ENCODE results near the gene STPG4. TPM values are rescaled to one million over a fixed set of nuclear protein-coding genes. Genes with fewer than 3 reads are reported as not detected.

Gene STPG4
- total RNA-seq, 1 experiment from 2014 or later = not detected

DNA sequence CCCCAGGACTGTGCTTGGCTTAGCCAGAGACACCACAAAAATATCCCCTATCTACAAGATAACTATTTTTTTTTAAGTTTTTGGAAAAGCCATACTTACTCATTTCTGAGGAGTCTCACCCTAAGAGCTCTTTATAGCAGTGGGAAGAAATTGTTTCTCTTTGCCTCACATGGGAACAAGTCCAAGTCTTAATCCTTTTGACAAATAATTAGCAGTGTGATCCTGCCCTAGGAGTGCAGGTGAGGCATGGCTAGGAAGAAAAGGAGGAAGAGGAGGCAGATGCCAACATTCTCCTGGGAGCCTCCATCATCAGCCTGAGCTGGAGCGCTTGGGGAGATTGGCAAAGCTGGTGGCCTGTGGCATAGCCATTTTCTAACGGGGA lies 115.6 kb downstream of the STPG4 start:
- peaks cover 36% of the 10 kb centered on the region for H3K36me3 Mint-ChIP-seq (ENCODE audit: insufficient read depth, unreplicated experiment)
- no TSS peak for BruUV-seq (replicated peaks)
- ChIA-PET POLR2A (no interaction called here), CTCF (interaction anchor here (0.7 kb wide), 1 partner anchor 292 kb away, joined by 3 read pairs; no protein-coding TSS in a partner anchor)
- peak overlapping the region; percentile 3 for H3K27ac Mint-ChIP-seq (ENCODE audit: low read depth, unreplicated experiment)
- no peaks in the 10 kb centered on the region for H3K27me3 Mint-ChIP-seq (ENCODE audit: insufficient read depth, unreplicated experiment)
- intact Hi-C loops (cut with micrococcal nuclease) = no loop called here
- H3K4me3 Mint-ChIP-seq (ENCODE audit: unreplicated experiment) = no peak overlapping the region
- H3K9me3 Mint-ChIP-seq (ENCODE audit: unreplicated experiment) = no peaks in the 10 kb centered on the region
- peaks cover 41% of the 10 kb centered on the region for H3K4me1 Mint-ChIP-seq (ENCODE audit: insufficient read depth, unreplicated experiment)
- TF ChIP-seq, protein P1, sequence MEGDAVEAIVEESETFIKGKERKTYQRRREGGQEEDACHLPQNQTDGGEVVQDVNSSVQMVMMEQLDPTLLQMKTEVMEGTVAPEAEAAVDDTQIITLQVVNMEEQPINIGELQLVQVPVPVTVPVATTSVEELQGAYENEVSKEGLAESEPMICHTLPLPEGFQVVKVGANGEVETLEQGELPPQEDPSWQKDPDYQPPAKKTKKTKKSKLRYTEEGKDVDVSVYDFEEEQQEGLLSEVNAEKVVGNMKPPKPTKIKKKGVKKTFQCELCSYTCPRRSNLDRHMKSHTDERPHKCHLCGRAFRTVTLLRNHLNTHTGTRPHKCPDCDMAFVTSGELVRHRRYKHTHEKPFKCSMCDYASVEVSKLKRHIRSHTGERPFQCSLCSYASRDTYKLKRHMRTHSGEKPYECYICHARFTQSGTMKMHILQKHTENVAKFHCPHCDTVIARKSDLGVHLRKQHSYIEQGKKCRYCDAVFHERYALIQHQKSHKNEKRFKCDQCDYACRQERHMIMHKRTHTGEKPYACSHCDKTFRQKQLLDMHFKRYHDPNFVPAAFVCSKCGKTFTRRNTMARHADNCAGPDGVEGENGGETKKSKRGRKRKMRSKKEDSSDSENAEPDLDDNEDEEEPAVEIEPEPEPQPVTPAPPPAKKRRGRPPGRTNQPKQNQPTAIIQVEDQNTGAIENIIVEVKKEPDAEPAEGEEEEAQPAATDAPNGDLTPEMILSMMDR (IDR thresholded peaks at IDR 0.05; ENCODE audit: unreplicated experiment) = no peak
- no peak for DNase-seq (ENCODE audit: unreplicated experiment)

DNA sequence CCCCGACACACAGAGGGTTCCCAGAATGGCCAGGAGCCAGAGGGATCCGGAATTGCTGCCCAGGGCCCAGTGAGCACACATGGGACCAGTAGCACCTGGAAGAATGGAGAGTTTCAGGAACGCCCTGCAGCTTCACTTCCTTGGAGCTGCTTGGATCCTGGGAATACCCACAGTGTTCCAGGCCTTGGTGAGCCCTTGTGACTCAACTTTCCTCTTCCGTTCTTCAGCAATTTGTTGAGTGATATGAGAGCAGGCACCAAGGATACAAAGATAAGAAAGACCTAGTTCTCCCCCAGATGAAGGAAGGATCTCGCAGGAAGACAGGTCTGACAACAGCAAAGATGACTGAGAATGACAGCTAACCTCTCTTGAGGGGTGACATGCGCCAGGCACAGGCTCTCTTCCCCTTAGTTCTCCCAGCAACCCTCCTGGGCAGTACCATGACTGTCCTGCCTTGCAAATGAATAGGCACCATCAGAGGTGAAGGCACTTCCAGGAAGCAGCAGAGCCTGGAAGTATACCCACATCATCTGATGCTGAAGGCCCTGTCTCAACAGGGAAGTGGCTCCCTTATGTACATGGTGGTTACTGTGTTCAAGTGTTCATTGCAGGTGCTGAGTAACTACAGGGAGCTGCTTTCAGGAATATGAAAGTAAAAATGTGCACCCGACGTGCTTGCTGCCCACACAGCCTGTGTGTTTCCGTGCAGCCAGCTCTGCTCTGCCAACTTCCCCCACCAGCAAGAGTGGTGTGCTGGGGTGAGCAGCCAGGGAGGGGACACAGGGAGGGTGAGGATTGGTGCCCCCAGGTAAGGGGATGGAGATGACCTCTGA lies 116.2 kb downstream of the STPG4 start:
- POLR2A ChIA-PET = no interaction called here

DNA sequence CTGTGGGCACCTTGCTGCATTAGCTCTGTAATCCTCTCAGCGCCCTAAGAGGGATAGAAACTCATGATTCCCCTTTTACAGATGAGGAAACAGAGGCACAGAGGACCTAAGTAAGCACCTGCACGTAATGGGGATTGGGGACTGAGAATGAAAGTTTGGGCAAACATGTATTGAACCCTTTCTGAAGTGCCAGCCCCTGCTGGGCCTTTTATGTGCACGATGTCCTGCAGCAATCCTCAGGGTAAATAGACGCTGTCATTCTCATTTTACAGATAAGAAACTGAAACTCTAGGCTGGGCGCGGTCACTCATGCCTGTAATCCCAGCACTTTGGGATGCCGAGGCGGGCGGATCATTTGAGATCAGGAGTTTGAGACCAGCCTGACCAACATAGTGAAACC lies 117.4 kb downstream of the STPG4 start:
- intact Hi-C loops (cut with micrococcal nuclease) = no loop called here
- peaks cover 41% of the 10 kb centered on the region for H3K4me1 Mint-ChIP-seq (ENCODE audit: insufficient read depth, unreplicated experiment)
- POLR2A ChIA-PET = no interaction called here
- no peak overlapping the region for H3K4me3 Mint-ChIP-seq (ENCODE audit: unreplicated experiment)
- H3K27ac Mint-ChIP-seq (ENCODE audit: low read depth, unreplicated experiment) = no peak overlapping the region
- CTCF ChIA-PET = interaction anchor here (0.6 kb wide), 1 partner anchor 1528 kb away, joined by 3 read pairs; no protein-coding TSS in a partner anchor
- no peaks in the 10 kb centered on the region for H3K9me3 Mint-ChIP-seq (ENCODE audit: unreplicated experiment)
- BruUV-seq (replicated peaks) = no TSS peak
- no peaks in the 10 kb centered on the region for H3K27me3 Mint-ChIP-seq (ENCODE audit: insufficient read depth, unreplicated experiment)
- TF ChIP-seq, protein P1 (IDR thresholded peaks at IDR 0.05; ENCODE audit: unreplicated experiment) = no peak
- DNase-seq (ENCODE audit: unreplicated experiment) = no peak
- H3K36me3 Mint-ChIP-seq (ENCODE audit: insufficient read depth, unreplicated experiment) = peaks cover 35% of the 10 kb centered on the region

More for the DNA sequence above, 116.2 kb downstream of the STPG4 start:
- H3K36me3 Mint-ChIP-seq (ENCODE audit: insufficient read depth, unreplicated experiment) = peaks cover 36% of the 10 kb centered on the region
- peak overlapping the region; percentile 3 for H3K27ac Mint-ChIP-seq (ENCODE audit: low read depth, unreplicated experiment)
- H3K4me1 Mint-ChIP-seq (ENCODE audit: insufficient read depth, unreplicated experiment) = peaks cover 41% of the 10 kb centered on the region
- no peaks in the 10 kb centered on the region for H3K27me3 Mint-ChIP-seq (ENCODE audit: insufficient read depth, unreplicated experiment)
- no peak overlapping the region for H3K4me3 Mint-ChIP-seq (ENCODE audit: unreplicated experiment)
- H3K9me3 Mint-ChIP-seq (ENCODE audit: unreplicated experiment) = no peaks in the 10 kb centered on the region
- no peak for DNase-seq (ENCODE audit: unreplicated experiment)
- intact Hi-C loops (cut with micrococcal nuclease) = no loop called here
- CTCF ChIA-PET = interaction anchor here (0.7 kb wide), 1 partner anchor 292 kb away, joined by 3 read pairs; no protein-coding TSS in a partner anchor
- BruUV-seq (replicated peaks) = no TSS peak
- TF ChIP-seq, protein P1 (IDR thresholded peaks at IDR 0.05; ENCODE audit: unreplicated experiment) = no peak

Other genes with a start within 250 kb of the STPG4 start
- gene MCFD2, start 239.5 kb downstream of the STPG4 start, total RNA-seq (2022) = 157 and 238 TPM in 2 replicates
- 23.2 and 24.8 TPM in 2 replicates for gene TTC7A, start 214.1 kb downstream of the STPG4 start, total RNA-seq (2022)
- gene CALM2, start 21.2 kb upstream of the STPG4 start, total RNA-seq (2022) = 486 and 604 TPM in 2 replicates
- gene EPCAM, start 214.0 kb upstream of the STPG4 start, total RNA-seq (2022) = 4.3 and 8.0 TPM in 2 replicates
- 7.6 and 8.7 TPM in 2 replicates for gene MSH2, start 247.8 kb upstream of the STPG4 start, total RNA-seq (2022)

All from MCF 10A (cell line).